GM23248 (cell line): ENCODE results near the gene FGF22.

Experiments used
- EZH2 ChIP-seq: fragments of 200-600 bp; sonication (generic); IDR thresholded peaks from 2 replicates; pipeline ENCODE4 v1.6.1; 2018; ENCODE audit warnings: antibody characterized with exemption, mild to moderate bottlenecking; ENCODE audit not compliant: insufficient read depth, poor library complexity, severe bottlenecking
- EZH2phosphoT487 ChIP-seq: fragments of 200-600 bp; sonication (generic); IDR thresholded peaks from 2 replicates; pipeline ENCODE4 v1.6.1; 2018; ENCODE audit warnings: antibody characterized with exemption, moderate library complexity, mild to moderate bottlenecking, low read depth; ENCODE audit not compliant: insufficient read depth

DNA sequence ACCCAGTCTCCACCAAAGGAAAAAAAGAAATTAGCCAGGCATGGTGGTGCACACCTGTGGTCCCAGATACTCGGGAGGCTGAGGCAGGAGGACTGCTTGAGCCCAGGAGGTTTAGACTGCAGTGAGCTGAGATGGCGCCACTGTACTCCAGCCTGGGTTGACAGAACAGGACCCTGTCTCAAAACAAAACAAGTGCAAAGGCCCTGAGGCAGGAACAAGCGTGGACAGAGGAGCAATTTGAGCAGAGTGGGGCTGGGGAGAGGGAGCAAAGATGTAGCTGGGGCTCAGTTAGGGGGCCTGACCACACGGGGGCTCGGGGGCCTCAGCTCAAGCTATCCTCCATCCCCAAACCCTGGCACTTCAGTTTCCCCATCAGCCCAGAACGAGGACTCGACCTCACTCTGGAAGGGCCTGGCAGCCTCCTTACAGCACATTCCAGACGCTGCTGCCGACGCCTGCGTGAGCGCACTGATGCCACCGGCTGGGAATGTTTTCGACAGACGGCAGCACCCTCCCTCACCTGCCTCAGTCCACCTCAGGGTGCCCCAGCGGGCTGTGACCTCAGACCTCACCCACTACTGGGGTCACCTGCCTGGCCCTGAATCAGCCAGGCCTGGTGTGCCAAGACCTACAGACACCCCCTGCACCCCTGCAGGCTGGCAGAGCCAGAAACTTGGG lies 4.6 kb upstream of the FGF22 start:
- TF ChIP-seq EZH2 (no peak), EZH2phosphoT487 (no peak)
